Stimulated activated CD4-positive, alpha-beta T cell treated with anti-CD3 and anti-CD28 coated beads, Interleukin-4, amount 100 ng/mL, for 48 hours (primary cell): Measurements from ENCODE around the gene NOX3.
"Not testable (repeated sequence)": the region's sequence is repeated elsewhere in the genome, so short reads cannot be mapped to it uniquely, and the experiment has no call there.

Source experiments
- DNase-seq, 2 donors: peaks; one replicate each; pipeline ENCODE4 v3.0.0-alpha.2; 2020; ENCODE audit warnings: low read depth in 2 of 2

NOX3 gene, protein sequence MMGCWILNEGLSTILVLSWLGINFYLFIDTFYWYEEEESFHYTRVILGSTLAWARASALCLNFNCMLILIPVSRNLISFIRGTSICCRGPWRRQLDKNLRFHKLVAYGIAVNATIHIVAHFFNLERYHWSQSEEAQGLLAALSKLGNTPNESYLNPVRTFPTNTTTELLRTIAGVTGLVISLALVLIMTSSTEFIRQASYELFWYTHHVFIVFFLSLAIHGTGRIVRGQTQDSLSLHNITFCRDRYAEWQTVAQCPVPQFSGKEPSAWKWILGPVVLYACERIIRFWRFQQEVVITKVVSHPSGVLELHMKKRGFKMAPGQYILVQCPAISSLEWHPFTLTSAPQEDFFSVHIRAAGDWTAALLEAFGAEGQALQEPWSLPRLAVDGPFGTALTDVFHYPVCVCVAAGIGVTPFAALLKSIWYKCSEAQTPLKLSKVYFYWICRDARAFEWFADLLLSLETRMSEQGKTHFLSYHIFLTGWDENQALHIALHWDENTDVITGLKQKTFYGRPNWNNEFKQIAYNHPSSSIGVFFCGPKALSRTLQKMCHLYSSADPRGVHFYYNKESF

DNA sequence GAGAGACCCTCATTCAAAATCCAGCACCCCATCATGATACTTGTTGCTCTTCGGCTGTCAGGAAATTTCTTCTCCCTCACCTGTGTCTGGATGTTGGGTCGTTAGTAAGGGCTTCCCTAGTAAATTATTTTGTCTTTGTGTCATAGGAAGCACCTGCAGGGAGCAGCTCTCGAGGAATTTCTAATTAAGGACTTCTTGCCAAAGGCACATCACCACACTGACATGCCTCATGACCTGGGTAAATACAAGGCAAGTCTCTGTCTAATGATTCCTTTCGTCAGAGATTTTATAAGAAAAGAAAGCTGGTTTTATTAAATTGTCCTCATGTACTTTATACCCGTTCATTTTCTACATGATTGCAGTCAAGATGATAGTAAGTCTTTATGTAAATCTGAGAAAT is at the start of gene NOX3:
Gene NOX3 (minus strand): TSS at position 74 of the 400 bp plus-strand sequence. CDS start 39 bp downstream, at position 35.
- DNase-seq, result no peak

DNA sequence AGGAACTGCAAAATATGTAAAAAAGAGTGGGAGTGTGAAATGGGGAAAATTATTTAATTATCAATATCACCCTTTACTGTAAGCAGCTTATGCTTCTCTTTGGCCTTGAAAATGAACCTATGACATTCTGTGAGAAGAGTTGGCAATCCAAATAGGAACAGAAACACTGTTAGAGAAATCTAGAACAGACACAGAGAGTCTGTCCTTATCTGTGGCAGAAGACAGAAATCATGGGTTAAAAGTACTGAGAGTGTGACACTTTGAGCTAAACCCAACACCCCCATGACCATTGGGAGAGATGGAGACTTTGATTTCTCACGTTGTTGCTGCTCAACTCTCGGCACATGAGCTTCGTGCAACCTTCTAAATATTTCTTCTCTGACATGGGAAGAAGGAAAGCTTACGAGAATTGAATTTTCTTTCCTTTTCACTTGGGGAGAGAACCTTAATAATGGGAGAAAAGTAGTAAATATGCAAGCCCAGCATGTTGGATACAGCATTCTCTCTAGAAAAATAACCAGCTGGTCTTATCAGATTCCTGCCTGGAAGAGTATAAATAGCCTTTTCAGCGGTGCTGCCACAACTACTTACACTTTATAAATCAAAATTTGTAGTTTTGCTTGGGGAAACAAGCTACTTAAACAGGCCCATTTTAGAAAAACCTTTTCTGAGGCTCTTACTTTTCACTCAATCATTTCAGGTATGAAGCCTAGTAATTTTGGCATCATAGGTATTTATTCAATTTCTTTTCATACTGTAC is 49.4 kb upstream of the NOX3 start:
- no peak for DNase-seq

DNA sequence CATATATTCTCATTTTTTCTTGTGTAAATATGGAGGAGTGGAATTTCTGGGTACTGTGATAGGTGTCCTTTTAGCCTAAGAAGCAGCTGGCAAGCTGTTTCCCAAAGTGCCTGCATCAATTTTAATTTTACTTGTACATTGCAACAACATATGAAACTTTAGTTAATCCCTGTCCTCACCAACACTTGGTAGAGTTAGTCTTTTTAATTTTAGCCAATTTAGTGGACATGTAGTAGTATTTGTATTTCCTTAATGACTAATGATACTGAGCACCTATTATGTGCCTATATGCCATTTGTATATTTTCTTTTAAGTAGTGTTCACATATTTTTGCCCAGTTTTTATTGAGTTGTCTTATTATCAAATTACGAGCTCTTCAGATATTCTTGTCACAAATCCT is 46.8 kb upstream of the NOX3 start:
- no peak for DNase-seq

DNA sequence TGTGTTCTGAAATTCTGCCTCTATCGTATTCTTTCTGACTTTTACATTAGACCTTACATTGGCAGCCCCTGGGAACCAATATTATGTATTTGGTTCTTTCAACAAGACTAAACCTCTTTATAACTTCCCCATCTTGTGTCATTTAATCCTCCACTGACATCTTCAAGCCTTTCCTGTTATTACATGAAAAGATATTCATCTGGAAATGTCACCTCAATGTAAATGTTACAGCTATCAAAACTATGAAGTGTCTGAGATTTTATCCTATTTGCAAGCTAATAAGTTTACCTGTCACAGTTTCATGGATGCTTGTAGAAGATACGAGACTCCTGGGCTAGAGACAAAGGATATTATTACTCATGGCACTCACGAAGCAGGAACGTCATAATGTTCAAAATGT is 43.9 kb upstream of the NOX3 start:
- no peak for DNase-seq

DNA sequence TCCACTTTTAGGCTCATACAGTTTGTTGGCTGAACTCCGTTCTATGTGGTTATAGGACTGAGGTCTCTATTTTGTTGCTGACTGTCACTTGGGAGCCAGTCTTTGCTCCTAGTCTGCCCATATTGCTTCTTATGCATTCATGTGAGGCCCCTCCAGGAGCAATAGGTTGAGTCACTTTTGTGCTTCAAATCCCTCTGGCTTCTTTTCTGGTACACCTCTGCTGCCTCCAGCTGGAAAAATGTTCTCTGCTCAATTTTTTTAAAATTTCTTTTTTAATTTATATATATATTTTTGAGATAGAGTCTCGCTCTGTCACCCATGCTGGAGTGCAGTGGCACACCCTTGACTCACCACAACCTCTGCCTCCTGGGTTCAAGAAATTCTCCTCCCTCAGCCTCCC is 42.7 kb upstream of the NOX3 start:
- DNase-seq, result no peak

DNA sequence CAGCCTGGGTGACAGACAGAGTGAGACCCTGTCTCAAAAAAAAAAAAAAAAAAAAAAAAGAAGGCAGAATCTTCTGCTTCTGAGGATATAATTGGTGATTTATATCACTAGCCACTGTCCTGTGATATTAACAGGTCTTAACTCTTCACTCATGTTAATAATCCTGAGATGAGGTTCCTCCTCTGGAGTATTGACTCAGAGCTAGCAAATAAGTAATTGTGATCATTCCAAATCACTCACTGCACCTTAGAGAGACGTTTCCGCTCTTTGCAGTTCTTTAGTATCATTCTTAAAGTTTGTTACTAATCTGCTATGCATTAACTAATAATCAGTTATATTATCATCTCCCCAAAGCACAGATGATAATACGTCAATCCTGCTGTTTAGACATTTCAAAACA is 41.6 kb upstream of the NOX3 start:
- no peak for DNase-seq

DNA sequence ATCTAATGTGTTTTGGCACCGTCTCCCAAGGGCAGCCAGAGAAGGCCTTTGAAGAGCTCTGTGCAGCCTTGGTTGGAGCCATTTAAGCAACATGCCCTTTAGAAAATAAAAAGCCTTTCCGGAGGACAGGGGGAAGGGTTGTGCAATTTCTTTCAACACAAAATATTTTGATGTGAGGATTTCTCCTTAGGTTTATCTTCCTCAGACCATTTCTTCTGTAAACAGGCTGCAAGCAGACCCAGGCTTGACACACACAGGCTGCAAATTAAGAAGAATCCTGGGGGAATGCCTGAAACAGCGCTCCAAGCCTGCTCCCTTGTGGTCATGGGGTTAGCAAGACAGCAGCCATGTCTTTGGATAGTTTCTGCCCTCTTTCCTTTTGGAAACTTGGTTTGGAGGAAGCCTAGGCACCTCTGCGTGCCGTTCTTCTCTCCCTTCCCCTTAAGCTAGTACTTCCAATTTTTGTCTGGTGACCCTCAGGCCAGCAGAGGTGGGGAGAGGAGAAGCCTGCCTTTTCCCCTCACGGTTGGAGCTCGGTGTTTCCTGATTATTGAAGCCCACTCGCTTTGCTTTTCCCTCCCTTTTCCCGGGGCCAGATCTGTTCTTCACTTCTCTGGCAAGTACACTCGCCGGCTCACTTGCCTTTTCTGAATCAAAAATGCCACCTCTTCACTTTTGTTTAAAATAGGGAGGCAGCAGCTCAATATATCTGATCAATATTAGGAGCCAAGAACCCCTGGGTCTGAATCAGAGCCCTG is 39.6 kb upstream of the NOX3 start:
- no peak for DNase-seq

DNA sequence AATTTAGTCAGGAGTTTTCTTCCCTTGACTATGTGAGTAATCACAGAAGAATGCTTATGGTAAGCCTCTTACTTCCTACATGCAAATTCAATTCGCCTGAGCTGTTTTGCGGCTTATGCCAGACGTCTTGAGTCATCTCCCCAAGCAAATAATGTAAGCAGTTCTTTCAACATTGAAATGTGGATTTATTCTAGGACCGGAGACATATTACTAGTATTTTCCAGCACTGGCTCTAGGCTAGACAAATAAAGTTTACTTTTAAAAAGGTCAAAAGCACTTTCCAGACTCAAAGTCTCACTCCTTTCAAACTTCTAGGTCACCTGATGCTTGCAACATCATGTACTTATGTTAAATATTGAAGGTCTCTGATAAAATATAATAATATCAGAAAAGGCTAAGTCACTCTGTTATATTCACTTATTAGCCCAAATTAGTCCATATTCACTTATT is 38.1 kb upstream of the NOX3 start:
- peak in 1 of 2 donors; percentile 23 for DNase-seq

DNA sequence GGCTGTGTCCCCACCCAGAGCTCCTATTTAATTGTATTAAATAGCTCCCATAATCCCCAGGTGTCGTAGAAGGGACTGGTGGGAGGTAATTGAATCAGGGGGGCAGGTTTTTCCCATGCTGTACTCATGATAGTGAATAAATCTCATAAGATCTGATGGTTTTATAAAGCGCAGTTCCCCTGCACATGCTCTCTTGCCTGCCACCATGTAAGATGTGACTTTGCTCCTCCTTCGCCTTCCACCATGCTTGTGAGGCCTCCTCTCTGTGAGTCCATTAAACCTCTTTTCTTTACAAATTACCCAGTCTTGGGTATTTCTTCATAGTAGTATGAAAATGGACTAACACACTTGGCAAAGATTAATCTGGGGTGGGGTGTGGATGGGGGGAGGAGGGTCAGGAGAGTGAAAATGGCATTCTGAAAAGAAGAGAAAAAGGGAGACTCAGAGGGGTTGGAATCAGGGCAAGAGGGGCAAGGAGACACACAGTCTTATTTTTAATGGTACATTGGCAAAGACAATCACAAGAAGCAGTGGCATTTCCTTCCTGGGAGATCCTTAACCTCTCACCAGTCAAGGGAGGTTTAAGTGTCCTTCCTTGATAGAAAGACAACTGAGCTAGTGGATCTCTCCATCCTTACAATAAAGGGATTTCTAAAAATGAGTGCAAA is 37.5 kb upstream of the NOX3 start:
- DNase-seq, result no peak

DNA sequence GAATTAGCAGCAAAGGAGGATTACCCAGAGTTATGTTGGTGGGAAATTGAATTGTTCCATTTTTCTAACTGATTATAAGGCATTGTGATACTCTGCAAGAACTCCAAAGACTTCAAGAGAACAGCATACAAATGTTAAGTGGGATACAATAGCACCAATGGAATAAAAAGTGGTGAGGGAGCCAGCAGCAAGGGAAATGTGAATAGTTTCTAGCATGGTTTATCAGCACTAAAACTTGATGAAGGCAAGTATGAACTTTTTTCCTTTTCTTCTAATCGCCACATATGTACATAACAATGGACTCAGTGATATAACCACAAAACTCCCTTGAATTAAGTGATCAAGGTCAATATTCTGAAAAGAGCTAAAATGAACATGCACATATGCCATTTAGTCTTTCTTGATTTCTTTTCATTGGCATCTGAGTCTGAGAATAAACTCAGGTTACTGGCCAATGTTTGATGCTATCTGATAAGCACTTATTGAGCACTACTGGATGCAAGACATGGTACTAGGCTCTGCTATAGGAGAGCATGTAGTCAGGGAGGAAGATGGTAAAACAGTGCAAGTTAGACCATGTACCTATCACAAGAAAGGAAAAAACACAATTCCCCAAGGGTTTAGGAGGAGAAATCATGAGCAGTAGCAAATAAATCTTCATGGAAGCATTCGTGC is 36.6 kb upstream of the NOX3 start:
- no peak for DNase-seq

DNA sequence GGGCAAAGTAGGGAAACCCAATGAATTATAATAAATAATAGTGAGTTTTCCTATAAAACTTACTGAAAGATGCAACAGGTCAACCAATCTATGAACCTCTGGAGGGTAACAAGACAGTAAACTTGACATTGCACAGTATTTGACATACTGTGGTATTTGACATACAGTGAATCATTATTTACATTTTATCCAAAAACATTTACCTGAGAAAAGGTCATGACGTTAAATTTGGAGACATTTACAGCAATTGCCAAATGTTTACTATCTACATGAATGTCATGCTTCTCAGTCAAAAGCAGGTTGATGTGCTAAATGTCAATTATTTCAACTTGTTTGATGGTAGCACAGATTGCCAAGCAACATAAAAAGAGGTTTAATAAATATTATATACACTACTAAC is 35.8 kb upstream of the NOX3 start:
- no peak for DNase-seq

DNA sequence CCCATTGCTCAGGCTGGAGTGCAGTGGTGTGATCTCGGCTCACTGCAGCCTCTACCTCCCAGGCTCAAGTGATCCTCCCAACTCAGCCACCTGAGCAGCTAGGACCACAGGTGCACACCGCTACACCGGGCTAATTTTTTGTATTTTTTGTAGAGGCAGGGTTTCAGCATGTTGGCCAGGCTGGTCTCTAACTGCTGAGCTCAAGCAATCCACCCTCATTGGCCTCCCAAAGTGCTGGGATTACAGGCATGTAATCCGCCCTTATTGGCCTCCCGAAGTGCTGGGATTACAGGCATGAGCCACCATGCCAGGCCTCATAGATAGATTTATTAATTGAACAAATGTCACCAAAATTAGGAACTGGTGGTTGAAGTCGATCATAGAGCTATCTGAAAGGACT is 32.6 kb upstream of the NOX3 start:
- DNase-seq, result not testable (repeated sequence)

DNA sequence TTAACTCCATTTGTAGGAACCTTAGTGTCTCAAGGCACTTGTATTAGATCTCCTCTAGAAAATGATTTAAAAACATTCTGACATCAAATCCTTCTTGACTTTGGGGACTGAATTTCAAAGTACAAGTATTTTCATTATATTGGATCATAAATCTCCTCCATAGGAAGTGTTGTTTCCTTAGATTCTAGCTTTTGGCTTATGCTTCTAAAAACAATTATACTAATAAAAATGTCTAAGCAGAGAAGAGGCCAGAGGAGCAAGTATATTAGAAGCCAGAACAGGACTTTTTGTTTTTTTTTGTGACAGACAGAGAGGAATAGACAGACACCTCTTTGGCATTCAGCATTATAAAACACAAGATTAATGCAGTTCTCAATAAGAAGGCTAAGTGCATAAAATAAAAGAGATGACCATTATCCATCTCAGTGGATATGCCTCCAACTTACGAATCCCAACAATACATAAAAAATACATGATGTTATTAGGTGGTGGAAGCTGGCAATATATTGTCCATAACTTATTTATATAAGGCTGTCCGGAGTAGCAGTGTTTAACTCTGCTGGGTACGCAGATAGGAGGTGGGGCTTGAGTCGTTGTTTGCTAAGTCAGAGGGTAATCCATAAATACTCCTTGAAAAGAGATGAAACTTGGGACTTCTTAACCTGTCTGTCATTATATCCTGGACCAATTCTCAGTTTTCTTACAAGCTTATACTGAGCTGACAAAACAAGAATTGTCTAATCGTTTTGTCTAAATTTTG is 31.9 kb upstream of the NOX3 start:
- no peak for DNase-seq

DNA sequence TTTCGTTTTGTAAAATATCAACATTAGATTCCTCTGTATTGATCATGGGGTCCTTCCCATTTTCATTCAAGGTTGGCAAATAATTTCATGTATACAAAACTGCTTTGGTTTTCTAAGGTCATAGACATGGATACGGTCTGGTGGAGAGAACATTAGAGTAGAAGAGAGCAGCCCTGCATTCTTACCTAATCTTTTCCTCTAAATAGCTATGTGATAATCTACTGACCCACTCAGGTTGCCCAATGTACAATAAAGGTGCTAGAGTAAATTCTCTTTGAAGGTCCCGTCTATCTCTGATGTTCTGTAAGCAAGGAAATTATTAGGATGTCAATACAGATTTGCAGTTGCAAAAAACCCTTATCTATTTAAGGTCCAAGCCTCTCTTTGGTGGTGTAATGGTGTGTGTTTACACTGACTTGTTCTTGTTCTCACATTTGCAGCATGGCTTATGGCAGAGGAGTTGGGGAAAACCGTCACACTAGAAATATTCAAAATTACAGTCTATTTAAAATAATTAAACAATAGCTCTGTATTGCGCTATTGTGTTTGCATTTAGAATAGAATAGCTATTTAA is 31.2 kb upstream of the NOX3 start:
- DNase-seq, result no peak

DNA sequence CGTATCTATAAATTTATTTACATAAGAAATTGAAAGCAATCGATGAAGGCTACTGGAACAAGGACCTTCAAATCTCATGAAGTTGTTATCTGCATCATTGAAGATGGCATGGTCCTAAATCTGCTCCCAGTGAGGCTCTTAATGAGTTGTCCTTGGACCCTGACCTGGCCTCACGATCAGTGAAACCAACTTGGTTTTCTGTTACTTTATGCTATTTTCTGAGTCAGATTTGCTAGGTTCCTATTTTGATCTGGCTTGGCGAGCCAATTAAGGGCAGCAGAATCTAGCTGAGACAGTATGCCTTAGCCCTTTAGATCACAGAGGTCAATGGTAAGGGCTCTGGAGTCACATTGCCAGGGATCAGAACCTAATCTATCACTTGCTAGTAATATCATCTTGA is 30.1 kb upstream of the NOX3 start:
- no peak for DNase-seq

DNA sequence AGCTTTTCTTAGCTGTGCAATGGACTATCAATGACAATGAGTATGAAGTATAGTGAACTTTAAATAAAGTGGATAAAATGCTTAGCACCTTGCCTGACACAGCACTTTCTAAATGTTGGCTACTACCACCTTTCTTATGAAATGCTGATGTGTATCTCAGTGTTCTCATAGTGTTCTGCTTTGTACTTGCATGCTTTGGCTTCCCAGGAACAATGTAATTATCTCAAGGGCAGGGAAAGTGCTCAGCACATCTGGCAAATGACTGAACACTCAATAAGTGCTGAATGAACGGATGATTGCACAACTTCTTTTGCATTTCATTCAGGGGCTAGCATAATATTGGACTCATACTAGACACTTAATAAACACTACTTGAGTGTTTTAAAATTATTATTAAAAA is 28.2 kb upstream of the NOX3 start:
- DNase-seq, result no peak

DNA sequence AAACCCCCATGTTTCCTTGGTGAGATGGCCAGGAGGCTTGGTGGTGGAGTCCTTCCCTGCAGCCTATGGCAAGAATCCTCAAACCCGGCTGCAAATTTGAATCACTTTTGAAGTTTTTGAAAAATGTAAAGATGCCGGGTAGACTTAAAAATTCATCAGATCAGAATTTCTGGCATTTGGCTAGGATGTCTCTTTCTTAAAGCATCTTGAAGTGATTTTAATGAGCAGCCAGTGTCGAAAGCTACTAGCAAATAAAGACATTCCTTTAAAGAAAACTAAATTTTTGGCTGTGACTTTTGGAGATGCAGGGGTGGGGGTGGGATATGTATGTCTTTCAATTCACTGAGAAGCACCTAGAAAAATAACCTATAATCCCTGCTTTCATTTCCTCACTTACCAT is 25.6 kb upstream of the NOX3 start:
- no peak for DNase-seq

DNA sequence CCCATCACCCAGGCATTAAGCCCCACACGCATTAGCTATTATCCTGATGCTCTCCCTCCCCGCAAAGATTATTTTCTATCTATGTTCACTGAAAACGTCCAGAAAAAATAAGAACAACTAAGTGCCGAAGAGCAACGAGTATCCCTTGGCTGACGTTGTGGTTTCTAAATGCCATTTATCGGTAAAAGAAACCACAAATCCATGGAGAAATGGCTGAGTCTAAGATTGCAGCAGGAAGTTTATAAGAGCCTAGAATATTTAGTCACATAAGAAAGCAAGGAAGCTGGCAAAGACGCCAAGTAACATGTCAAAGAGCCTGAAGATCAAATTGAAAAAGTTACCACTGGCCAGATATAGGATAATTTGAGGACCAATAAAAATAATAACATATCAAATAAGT is 18.1 kb upstream of the NOX3 start:
- no peak for DNase-seq

DNA sequence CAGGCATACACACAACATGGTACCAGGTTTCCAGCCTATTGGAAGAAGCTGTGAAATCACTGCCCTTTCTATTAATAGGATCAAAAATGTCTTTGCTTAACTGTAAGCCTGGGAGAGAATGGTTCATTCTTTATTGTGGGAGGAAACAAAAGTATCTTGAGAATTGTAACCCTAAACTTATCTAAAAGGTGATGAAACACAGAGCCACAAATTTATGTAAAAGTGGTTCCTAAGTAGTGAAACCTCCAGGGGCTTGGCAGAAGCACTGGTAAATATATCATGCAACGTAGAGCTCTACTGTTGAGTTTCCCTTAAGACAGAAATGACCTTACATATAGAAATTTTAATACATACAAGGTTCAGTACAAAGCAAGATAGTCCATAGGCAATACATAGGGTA is 17.2 kb upstream of the NOX3 start:
- DNase-seq, result no peak
